ENCODE measurements around the gene FADS2.

FADS2 gene

GRCh38 chr11:61827571-61828378 lies at the start of gene FADS2:
Gene FADS2 (plus strand): TSS chr11:61828300. CDS start chr11:61828391, 91 bp downstream.
- DNase-seq: peak; percentile 65

GRCh38 chr11:61778357-61778886 lies 49.7 kb upstream of the FADS2 start:
- no peak for DNase-seq

- DNase-seq: no peak
These were observed 49.0 kb upstream of the FADS2 start for GRCh38 chr11:61778920-61779650.

- DNase-seq: no peak
These were observed 48.2 kb upstream of the FADS2 start for GRCh38 chr11:61779666-61780525.

- no peak for DNase-seq
These were observed 47.4 kb upstream of the FADS2 start for GRCh38 chr11:61780581-61781162.

GRCh38 chr11:61781585-61781984 lies 46.5 kb upstream of the FADS2 start:
- DNase-seq: no peak

- no peak for DNase-seq
These were observed 45.8 kb upstream of the FADS2 start for GRCh38 chr11:61782299-61782698.

GRCh38 chr11:61782841-61783240 lies 45.3 kb upstream of the FADS2 start:
- no peak for DNase-seq

- DNase-seq: no peak
These were observed 44.2 kb upstream of the FADS2 start for GRCh38 chr11:61783717-61784505.

- DNase-seq: no peak
These were observed 43.6 kb upstream of the FADS2 start for GRCh38 chr11:61784506-61784805.

GRCh38 chr11:61785837-61786402 lies 42.2 kb upstream of the FADS2 start:
- DNase-seq: no peak

GRCh38 chr11:61787928-61788491 lies 40.1 kb upstream of the FADS2 start:
- no peak for DNase-seq

- DNase-seq: peak; percentile 56
These were observed 36.3 kb upstream of the FADS2 start for GRCh38 chr11:61791737-61792309.

GRCh38 chr11:61792310-61793082 lies 35.6 kb upstream of the FADS2 start, which contains the start of the genes FEN1 and TMEM258:
Gene FEN1 (plus strand): TSS chr11:61792911. CDS start chr11:61795362, 2,451 bp downstream.
Gene TMEM258 (minus strand): TSS chr11:61792599. CDS start chr11:61792558, 41 bp downstream.
- DNase-seq: peak; percentile 90

GRCh38 chr11:61793083-61793828 lies 34.8 kb upstream of the FADS2 start:
- DNase-seq: no peak

GRCh38 chr11:61793829-61794204 lies 34.3 kb upstream of the FADS2 start:
- DNase-seq: no peak

- no peak for DNase-seq
These were observed 33.5 kb upstream of the FADS2 start for GRCh38 chr11:61794579-61794978.

- no peak for DNase-seq
These were observed 32.6 kb upstream of the FADS2 start for GRCh38 chr11:61795459-61795858.
